ENCODE results near the gene DAB1.

Gene DAB1

DNA sequence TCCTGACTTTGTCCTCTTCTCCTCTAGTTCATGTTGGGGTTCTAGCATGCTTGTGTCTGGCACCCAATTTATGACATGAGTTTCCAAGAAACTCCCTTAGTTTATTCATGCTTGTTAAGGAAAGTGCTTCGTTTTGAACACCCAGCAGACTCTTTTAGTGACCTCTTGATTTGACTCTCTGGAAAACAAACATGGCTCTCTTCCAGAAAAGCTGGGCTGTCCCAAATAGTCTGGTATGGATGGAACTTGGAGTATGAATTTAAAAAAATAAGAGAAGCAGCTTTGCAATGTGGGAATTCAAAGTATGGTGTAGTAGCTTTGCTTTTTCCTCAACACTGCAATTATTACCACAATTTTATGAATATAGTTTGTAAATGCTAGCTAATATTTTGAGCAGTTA is 314.6 kb downstream of the DAB1 start:
- no peak for DNase-seq (ENCODE audit: low read depth)
- no peak overlapping the region for H3K4me3 ChIP-seq (ENCODE audit: low read depth, low read length)
- TF ChIP-seq CTCF (IDR thresholded peaks at IDR 0.05; ENCODE audit: control insufficient read depth, extremely low read depth, insufficient read depth), result no peak

GRCh38 chr1:57106296-57106695 is 317.6 kb downstream of the DAB1 start:
- TF ChIP-seq CTCF (IDR thresholded peaks at IDR 0.05; ENCODE audit: control insufficient read depth, extremely low read depth, insufficient read depth), result no peak
- no peak for DNase-seq (ENCODE audit: low read depth)

GRCh38 chr1:57102561-57103326 is 321.1 kb downstream of the DAB1 start:
- no peak for TF ChIP-seq CTCF (IDR thresholded peaks at IDR 0.05; ENCODE audit: control insufficient read depth, extremely low read depth, insufficient read depth)
- no peak overlapping the region for H3K4me3 ChIP-seq (ENCODE audit: low read depth, low read length)
- no peak for DNase-seq (ENCODE audit: low read depth)

More at GRCh38 chr1:57106296-57106695, 317.6 kb downstream of the DAB1 start:
- H3K4me3 ChIP-seq (ENCODE audit: low read depth, low read length), result no peak overlapping the region

GRCh38 chr1:57101209-57101608 is 322.7 kb downstream of the DAB1 start:
- H3K4me3 ChIP-seq (ENCODE audit: low read depth, low read length), result no peak overlapping the region
- DNase-seq (ENCODE audit: low read depth), result no peak
- no peak for TF ChIP-seq CTCF (IDR thresholded peaks at IDR 0.05; ENCODE audit: control insufficient read depth, extremely low read depth, insufficient read depth)

GRCh38 chr1:57094749-57095148 is 329.1 kb downstream of the DAB1 start:
- no peak for DNase-seq (ENCODE audit: low read depth)
- no peak overlapping the region for H3K4me3 ChIP-seq (ENCODE audit: low read depth, low read length)
- no peak for TF ChIP-seq CTCF (IDR thresholded peaks at IDR 0.05; ENCODE audit: control insufficient read depth, extremely low read depth, insufficient read depth)

DNA sequence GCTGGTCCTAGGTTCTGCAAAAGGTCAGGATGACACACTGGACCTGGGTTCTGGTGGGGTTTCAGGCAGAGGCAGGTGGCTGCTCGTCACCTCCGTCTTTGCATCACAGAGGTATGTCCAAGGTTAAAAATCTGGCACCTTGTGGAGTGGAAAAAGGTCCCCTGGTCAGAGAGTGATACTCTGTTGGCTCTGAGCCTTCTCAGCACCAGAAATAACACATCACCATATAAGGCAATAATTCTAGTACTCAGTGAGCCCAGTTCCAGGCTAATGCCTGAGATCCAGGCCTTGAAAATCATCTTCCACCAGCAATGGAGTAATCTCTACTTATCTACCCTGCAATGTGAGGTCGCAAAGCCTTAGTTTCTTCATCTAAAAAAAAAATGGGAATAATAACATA is 330.7 kb downstream of the DAB1 start:
- DNase-seq (ENCODE audit: low read depth), result no peak
- no peak overlapping the region for H3K4me3 ChIP-seq (ENCODE audit: low read depth, low read length)
- TF ChIP-seq CTCF (IDR thresholded peaks at IDR 0.05; ENCODE audit: control insufficient read depth, extremely low read depth, insufficient read depth), result no peak

DNA sequence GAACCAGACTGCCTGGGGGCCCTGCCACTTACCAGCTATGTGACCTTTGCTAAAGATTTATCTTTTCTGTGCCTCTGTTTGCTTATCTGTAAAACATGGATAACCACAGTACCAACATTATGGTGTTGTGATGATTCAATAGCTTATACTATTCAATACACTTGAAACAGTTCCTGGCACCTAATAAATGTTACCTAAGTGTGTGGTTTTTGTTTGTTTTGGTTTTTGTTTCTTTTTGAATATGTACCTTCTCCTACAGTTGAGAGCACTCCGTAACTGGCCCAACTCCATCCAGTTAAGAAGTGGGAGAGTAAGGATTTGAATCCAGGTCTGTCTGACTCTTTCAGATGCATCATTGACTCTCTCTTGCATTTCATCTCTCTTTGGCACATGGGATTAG is 332.2 kb downstream of the DAB1 start:
- no peak for TF ChIP-seq CTCF (IDR thresholded peaks at IDR 0.05; ENCODE audit: control insufficient read depth, extremely low read depth, insufficient read depth)
- no peak for DNase-seq (ENCODE audit: low read depth)
- H3K4me3 ChIP-seq (ENCODE audit: low read depth, low read length), result no peak overlapping the region

Data from LNCaP clone FGC (cell line).